GM18507 (cell line): ENCODE data around the gene SH2D5.

Source experiments
- DNase-seq: peaks from one replicate; pipeline ENCODE4 v3.0.0; 2011; ENCODE audit warnings: low read depth; ENCODE audit not compliant: insufficient read length; ENCODE audit errors: extremely low spot score
- FAIRE-seq: peaks from 2 replicates; lab custom pipeline; 2011; peaks lifted over from hg19 to GRCh38; lab: Jason Lieb, UNC

Gene SH2D5

GRCh38 chr1:20732588-20733359, at the start of gene SH2D5:
Gene SH2D5 (minus strand): TSS chr1:20732703. CDS start chr1:20728044, 4,659 bp downstream.
- peak; percentile 83 for FAIRE-seq

GRCh38 chr1:20775700-20776099, 43.2 kb upstream of the SH2D5 start:
- DNase-seq, result no peak
- no peak for FAIRE-seq

More at GRCh38 chr1:20732588-20733359, at the start of gene SH2D5:
- DNase-seq, result peak; percentile 52

DNA sequence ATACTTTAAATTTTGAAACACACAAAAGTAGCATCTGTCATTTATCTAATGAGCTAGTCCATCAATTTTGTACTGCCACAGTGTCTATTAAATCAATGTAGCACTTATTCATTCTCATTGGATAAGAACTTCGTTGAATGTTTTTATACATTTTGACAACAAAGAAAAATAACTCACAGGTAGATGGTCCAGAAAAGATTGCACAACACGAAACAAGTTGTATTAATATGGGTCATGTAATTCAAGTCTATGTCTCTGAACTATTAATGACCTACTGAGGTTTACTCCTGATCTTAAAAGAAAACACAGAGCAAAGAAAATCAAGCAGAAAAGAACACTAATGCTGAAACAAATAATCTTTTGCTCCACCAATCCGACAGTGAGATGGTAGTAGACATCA, 39.3 kb upstream of the SH2D5 start:
- no peak for DNase-seq
- no peak for FAIRE-seq

- DNase-seq (no peak), FAIRE-seq (no peak)
These were observed 38.0 kb upstream of the SH2D5 start for GRCh38 chr1:20770314-20771087.

GRCh38 chr1:20767271-20767670, 34.8 kb upstream of the SH2D5 start:
- no peak for FAIRE-seq
- DNase-seq, result no peak

- FAIRE-seq (no peak), DNase-seq (no peak)
These were observed 30.9 kb upstream of the SH2D5 start for GRCh38 chr1:20763417-20763816.

- FAIRE-seq (no peak), DNase-seq (no peak)
These were observed 27.8 kb upstream of the SH2D5 start for GRCh38 chr1:20760322-20760721.

GRCh38 chr1:20753589-20753988, 21.1 kb upstream of the SH2D5 start:
- FAIRE-seq (no peak), DNase-seq (no peak)

GRCh38 chr1:20751462-20751990, 19.0 kb upstream of the SH2D5 start:
- no peak for DNase-seq
- no peak for FAIRE-seq

DNA sequence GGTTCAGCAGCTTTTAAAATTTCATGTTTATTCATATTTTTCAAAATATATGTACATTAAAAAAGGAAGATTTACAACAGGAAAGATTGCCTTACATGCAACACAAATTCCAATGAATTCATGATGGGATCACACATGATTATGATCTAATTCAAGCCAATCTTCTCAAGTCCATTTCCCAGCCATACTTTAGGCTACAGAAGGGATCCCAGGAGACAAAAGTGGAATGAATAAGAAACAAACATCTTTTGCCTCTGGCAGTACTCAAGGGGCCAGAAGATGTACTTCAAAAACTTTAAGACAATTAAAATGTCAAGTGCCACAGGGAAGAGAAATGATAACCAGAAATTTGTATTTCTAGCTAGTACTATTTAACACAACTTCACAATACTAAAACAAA, 10.2 kb upstream of the SH2D5 start:
- DNase-seq, result no peak
- FAIRE-seq, result no peak

- DNase-seq, result no peak
- FAIRE-seq, result no peak
These were observed 8.3 kb upstream of the SH2D5 start for GRCh38 chr1:20740781-20741180.

DNA sequence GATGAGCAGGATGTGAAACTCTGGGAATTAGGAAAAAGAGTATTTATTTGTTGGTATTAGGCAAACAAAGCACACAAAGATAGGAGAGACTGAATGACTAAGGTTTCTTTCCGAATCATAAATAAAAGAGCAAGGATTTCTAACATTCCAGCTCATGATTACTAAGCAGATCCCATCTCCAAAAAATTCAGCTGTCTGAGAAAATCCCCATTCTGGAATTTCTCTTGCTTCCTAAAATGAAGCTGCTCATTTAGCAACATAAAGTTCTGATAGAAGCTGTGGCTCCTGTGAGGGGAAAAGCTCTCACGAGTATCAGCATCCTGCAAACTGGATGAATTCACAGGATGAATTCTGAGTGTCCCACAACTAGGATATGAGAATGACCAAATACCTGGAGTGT, 6.7 kb upstream of the SH2D5 start:
- FAIRE-seq (no peak), DNase-seq (no peak)

DNA sequence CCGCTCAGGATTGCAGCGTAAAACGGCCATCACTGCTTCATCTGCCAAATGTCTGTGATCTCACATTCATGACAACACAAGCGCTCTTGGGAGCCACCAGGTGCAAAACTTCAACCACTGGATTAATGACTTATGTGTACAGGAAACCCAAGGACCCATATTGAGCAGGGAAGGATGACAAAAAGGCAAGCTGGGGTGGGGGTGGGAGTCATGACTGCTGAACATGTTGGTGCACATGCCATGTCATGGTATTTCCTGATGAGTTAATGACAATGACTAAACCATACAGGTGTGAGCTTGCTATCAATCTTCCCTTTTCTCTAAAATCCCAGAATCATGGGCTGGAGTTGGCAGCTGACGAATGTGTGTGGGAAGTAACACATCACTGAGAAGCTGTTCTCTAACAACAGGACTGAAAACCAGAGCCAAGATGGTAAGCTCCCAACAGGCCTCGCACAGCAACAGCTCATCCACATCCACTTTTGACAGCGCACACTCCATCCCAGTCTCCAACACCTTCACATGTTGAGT, 3.1 kb upstream of the SH2D5 start:
- DNase-seq, result no peak
- no peak for FAIRE-seq

DNA sequence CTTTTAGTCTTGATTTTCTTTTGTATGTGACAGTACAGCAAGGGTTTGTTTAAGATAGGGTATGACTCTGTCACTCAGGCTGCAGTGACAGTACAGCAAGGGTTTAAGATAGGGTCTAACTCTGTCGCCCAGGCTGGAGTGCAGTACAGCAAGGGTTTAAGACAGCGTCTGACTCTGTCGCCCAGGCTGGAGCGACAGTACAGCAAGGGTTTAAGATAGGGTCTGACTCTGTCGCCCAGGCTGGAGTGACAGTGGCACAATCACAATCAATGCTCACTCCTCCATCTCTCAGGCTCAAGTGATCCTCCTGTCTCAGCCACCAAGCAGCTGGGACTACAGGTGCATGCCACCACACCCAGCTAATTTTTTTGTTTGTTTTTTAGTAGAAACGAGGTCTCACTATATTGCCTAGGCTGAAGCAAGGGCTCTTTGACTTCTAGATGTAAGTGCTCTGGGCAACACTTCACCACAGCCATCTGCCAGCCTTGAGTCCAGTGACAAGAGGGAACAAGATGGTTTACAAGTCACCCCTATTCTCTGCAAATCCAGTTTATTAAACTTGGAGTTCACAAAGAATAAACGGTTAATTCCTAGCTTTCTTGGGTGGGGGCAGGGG, 965 bp upstream of the SH2D5 start:
- no peak for FAIRE-seq

GRCh38 chr1:20732071-20732587, 374 bp downstream of the SH2D5 start:
- peak; percentile 18 for FAIRE-seq
- DNase-seq, result peak; percentile 66

More for the DNA sequence above, 965 bp upstream of the SH2D5 start:
- DNase-seq, result no peak

- DNase-seq (no peak), FAIRE-seq (peak; percentile 5)
These were observed 1.2 kb downstream of the SH2D5 start for GRCh38 chr1:20731057-20731991.

DNA sequence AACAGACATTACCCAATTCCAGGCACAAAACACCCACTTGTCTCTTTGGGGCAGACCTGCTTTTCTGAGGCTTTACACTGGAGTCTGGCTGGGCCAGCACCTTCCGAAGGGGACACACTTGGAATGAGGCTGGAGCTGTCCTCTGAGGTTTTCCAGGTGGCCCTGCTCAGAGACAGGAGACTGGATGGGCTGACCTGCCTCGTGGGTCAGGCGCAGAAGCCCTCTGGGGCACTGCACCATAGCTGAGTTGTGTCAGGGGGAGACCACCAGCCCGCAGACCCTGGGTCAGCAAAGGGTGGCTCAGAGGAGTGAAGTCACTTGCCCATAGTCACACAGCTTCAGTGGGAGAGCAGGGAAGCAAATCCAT, 1.8 kb downstream of the SH2D5 start:
- FAIRE-seq, result no peak
- no peak for DNase-seq

- FAIRE-seq, result no peak
These were observed 2.4 kb downstream of the SH2D5 start for GRCh38 chr1:20729990-20730689.

More at GRCh38 chr1:20729990-20730689, 2.4 kb downstream of the SH2D5 start:
- DNase-seq, result no peak
